ENCODE data around the gene AK5. TPM values are rescaled to one million over a fixed set of nuclear protein-coding genes. Genes with fewer than 3 reads are reported as not detected.

AK5 gene
- total and polyA plus RNA-seq, 2 experiments from 2014 or later, result 8.8 to 12.2 TPM

DNA sequence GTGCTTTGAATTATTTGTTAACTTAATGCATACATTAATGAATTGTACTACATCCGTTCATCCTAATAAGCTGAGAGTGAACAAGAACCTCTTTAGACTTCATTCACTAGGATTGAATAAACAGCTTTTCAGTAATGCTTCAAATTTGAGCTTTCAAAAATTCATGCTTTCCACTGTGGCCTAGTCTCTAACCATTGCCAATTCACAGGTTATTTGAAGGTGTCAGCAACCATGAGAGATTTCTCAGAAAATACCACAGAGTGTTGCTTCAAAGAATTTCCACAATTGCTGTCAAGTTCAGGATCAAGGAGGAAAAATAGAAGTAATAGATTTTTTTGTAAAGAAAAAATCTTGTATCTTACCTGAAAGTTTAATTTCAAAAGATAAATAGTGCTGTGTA is 72.7 kb downstream of the AK5 start (continued):
- TF ChIP-seq, protein P1, sequence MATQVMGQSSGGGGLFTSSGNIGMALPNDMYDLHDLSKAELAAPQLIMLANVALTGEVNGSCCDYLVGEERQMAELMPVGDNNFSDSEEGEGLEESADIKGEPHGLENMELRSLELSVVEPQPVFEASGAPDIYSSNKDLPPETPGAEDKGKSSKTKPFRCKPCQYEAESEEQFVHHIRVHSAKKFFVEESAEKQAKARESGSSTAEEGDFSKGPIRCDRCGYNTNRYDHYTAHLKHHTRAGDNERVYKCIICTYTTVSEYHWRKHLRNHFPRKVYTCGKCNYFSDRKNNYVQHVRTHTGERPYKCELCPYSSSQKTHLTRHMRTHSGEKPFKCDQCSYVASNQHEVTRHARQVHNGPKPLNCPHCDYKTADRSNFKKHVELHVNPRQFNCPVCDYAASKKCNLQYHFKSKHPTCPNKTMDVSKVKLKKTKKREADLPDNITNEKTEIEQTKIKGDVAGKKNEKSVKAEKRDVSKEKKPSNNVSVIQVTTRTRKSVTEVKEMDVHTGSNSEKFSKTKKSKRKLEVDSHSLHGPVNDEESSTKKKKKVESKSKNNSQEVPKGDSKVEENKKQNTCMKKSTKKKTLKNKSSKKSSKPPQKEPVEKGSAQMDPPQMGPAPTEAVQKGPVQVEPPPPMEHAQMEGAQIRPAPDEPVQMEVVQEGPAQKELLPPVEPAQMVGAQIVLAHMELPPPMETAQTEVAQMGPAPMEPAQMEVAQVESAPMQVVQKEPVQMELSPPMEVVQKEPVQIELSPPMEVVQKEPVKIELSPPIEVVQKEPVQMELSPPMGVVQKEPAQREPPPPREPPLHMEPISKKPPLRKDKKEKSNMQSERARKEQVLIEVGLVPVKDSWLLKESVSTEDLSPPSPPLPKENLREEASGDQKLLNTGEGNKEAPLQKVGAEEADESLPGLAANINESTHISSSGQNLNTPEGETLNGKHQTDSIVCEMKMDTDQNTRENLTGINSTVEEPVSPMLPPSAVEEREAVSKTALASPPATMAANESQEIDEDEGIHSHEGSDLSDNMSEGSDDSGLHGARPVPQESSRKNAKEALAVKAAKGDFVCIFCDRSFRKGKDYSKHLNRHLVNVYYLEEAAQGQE (IDR thresholded peaks at IDR 0.05; ENCODE audit: unreplicated experiment), result no peak
- no peak for TF ChIP-seq STAT1 (IDR thresholded peaks at IDR 0.05; ENCODE audit: unreplicated experiment)
- no peak for TF ChIP-seq ZNF331 (CRISPR knock-in tag; IDR thresholded peaks at IDR 0.05; ENCODE audit: low read depth)
- TF ChIP-seq, protein P2, sequence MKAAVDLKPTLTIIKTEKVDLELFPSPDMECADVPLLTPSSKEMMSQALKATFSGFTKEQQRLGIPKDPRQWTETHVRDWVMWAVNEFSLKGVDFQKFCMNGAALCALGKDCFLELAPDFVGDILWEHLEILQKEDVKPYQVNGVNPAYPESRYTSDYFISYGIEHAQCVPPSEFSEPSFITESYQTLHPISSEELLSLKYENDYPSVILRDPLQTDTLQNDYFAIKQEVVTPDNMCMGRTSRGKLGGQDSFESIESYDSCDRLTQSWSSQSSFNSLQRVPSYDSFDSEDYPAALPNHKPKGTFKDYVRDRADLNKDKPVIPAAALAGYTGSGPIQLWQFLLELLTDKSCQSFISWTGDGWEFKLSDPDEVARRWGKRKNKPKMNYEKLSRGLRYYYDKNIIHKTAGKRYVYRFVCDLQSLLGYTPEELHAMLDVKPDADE (IDR thresholded peaks at IDR 0.05), result no peak
- TF ChIP-seq CTCF (conservative IDR thresholded peaks at IDR 0.05; ENCODE audit: low read depth in 2 of 2), result no peak

- Mint-ChIP-seq H3K4me3 (no peak overlapping the region), H3K27me3 (ENCODE audit: insufficient read depth, low read depth, poor library complexity) (no peaks in the 10 kb centered on the region), H3K36me3 (ENCODE audit: low read depth) (no peaks in the 10 kb centered on the region), H3K27ac (no peak overlapping the region), H3K9me3 (no peaks in the 10 kb centered on the region), H3K4me1 (no peaks in the 10 kb centered on the region)
- Histone ChIP-seq H3K4me3 (no peak overlapping the region), H2AFZ (no peak overlapping the region), H3K4me2 (no peak overlapping the region), H3K27ac (ENCODE audit: low read depth) (no peak overlapping the region), H3K27me3 (ENCODE audit: insufficient read depth) (no peaks in the 10 kb centered on the region), H3K79me2 (replicated peaks; ENCODE audit: insufficient read depth) (no peaks in the 10 kb centered on the region), H3K9me2 (ENCODE audit: insufficient read depth) (no peaks in the 10 kb centered on the region), H3K4me1 (ENCODE audit: insufficient read depth) (peaks cover 3% of the 10 kb centered on the region; the same call in 1 of the 2 replicates), H4K20me1 (replicated peaks; ENCODE audit: insufficient read depth) (no peaks in the 10 kb centered on the region), H3F3A (replicated peaks; ENCODE audit: low read depth) (no peaks in the 10 kb centered on the region), H3K36me3 (ENCODE audit: insufficient read depth) (no peaks in the 10 kb centered on the region)
- no peak for ATAC-seq
- no peak for DNase-seq (ENCODE audit: low spot score)
- TF ChIP-seq ZNF114 (CRISPR knock-in tag; IDR thresholded peaks at IDR 0.05), result no peak
- no peak for TF ChIP-seq STAT1 (IDR thresholded peaks at IDR 0.05; ENCODE audit: unreplicated experiment)
- TF ChIP-seq NANOG (IDR thresholded peaks at IDR 0.05; ENCODE audit: borderline replicate concordance), result no peak
- TF ChIP-seq EZH2 (IDR thresholded peaks at IDR 0.05; ENCODE audit: low read depth, unreplicated experiment), result no peak
- TF ChIP-seq, protein P1 (IDR thresholded peaks at IDR 0.05; ENCODE audit: unreplicated experiment), result no peak
These were observed 73.2 kb downstream of the AK5 start for GRCh38 chr1:77355010-77355409.

Data from GM23338 (cell line).